Measurements from ENCODE around the gene BTBD17.
"Not testable (repeated sequence)": the region's sequence is repeated elsewhere in the genome, so short reads cannot be mapped to it uniquely, and the experiment has no call there.

Gene BTBD17, protein sequence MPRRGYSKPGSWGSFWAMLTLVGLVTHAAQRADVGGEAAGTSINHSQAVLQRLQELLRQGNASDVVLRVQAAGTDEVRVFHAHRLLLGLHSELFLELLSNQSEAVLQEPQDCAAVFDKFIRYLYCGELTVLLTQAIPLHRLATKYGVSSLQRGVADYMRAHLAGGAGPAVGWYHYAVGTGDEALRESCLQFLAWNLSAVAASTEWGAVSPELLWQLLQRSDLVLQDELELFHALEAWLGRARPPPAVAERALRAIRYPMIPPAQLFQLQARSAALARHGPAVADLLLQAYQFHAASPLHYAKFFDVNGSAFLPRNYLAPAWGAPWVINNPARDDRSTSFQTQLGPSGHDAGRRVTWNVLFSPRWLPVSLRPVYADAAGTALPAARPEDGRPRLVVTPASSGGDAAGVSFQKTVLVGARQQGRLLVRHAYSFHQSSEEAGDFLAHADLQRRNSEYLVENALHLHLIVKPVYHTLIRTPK

DNA sequence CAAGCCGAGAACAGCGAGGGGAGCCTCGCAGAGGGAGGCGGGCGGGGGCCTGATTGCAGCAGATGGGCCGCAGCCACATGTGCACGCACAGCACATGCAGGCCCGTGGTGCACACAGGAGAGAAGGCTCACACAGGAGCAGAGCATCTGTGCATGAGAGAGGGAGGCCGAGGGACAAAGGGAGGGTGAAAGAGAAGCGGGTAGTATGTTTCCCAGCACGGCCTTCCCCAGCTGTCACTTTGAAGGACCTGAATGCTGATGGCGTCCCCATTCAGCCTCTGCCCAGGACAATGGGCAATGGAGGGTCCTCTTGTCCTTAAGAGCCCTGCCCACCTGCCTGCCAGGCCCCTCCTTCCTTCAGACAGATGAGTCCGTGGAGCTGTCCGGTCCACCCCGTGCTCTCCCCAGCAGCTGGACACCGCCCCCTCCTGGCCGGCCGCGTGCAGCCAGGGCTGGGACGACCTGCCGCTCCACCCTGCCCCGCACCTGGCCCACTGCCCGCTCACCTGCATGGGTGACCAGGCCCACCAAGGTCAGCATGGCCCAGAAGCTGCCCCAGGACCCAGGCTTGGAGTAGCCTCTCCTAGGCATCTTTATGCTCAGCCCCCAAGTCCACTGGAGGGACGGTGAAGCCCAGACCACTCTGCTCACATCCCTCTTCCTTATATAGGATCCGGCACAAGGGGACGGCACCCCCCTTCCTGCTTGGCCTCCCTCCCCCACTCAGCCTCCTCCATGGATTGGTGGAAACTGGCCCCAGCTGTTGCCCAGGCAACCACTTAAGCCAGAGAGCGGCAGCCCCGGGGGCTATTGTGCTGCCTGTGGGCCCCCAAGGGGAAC is at the start of gene BTBD17:
Gene BTBD17, minus strand, starts transcription at position 639 of the 839 bp plus-strand sequence. Its CDS starts 49 bp downstream, at position 590.
- DNase-seq (ENCODE audit: low spot score), result no peak

DNA sequence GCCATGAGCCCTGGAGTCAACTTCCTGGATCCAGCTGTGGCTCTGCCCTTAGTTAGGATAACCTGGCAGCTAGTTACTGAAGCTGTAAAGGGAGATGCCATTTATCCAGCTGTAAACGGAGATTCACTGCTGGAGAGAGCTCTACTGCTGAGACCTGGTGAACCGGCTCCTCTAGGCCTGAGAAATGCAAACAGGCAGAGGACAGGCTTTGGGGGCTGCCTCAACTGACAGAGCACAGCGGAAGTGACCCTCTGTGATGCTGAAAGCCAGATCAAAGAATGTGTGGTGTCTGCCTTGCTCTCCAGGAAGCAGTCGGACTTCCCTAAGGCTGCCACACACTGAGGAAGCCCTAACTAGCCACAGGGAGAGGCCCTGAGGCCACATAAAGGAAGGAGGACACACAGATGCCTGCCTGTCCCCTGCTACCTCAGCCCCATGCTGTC is 48.4 kb upstream of the BTBD17 start:
- no peak for DNase-seq (ENCODE audit: low spot score)

DNA sequence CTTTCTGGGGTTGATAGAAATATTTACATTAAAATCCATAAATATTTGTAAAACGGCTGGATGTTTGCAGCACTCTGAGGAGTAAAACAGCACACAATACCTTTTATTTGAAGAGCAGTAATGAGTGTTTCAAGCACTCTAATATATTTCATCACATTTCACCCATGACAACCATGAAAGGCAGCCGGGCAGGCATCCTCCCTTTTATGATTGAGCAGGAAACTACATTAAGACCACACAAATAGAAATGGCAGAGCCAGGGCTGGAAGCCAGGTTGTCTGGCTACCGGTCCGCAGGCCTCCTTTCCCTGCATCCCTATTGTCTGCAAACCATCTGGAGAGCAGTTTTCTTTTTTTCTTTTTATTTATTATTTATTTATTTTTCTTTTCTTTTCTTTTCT is 47.1 kb upstream of the BTBD17 start:
- DNase-seq (ENCODE audit: low spot score), result no peak

DNA sequence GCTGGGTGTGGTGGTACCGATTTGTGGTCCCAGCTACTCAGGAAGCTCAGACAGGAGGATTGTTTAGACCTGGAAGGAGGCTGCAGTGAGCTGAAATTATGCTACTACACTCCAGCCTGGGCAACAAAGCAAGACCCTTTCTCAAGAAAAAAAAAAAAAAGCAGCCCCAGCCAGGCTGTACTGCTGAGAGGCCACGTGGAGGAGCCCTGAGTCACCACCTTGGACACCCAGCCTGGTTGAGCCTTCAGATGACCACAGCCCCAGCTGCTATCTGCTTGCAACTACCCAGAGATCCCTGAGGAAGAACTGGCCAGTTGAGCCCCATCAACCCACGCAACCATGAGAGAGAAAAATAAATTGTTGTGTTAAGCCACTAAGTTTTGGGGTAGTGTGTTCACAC is 46.6 kb upstream of the BTBD17 start:
- DNase-seq (ENCODE audit: low spot score), result peak; percentile 28

- DNase-seq (ENCODE audit: low spot score), result no peak
These were observed 45.7 kb upstream of the BTBD17 start for GRCh38 chr17:74407384-74407783.

DNA sequence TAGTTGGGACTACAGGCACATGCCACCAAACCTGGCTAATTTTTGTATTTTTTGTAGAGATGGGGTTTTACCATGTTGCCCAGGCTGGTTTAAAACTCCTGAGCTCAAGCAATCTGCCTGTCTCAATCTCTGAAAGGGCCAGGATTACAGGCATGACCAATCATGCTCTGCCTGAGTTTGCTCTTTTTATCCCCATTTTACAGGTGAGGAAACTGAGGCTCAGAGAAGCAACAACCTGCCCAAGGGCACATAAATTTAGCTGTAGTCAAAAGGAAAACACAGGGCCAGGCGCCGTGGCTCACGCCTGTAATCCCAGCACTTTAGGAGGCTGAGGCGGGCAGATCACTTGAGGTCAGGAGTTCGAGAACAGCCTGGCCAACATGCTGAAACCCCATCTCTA is 43.6 kb upstream of the BTBD17 start:
- not testable (repeated sequence) for DNase-seq (ENCODE audit: low spot score)

DNA sequence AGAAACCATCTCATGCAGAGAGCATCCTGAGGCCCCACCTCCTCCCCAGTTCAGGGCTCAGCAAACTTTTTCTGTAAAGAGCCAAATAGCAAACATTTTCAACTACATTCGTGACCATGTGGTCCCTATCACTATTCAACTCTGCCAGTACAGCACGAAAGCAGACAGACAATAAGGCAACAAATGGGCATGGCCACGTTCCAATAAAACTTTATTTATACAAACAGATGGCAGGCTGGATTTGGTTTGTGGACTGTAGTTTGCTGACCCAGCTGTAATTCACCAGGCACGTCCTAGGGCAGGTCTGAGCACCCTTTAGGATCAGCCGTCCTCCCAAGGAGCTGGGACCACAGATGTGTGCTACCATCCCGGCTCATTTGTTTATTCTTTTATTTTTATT is 43.1 kb upstream of the BTBD17 start:
- no peak for DNase-seq (ENCODE audit: low spot score)

- no peak for DNase-seq (ENCODE audit: low spot score)
These were observed 42.5 kb upstream of the BTBD17 start for GRCh38 chr17:74404218-74404617.

- DNase-seq (ENCODE audit: low spot score), result no peak
These were observed 42.0 kb upstream of the BTBD17 start for GRCh38 chr17:74403512-74404137.

DNA sequence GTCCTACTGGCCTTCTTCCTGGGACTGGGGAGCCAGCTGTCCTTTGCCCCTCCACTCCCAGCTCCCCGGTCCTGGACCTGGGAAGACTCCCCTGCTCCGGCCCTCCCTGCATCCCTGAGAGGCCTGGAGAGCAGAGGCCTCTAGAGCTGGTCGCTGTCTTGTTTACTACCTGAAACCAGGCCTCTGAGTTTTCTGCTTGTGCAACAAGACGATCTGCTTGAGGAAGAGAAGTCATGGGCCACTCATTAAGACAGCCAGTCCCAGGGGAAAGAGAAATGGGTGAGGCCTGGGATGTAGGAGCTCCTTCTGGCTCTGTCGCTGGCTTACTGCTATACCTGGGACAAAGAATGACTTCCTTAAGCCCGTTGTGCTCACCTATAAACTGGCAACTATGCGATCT is 40.4 kb upstream of the BTBD17 start:
- no peak for DNase-seq (ENCODE audit: low spot score)

- no peak for DNase-seq (ENCODE audit: low spot score)
These were observed 34.9 kb upstream of the BTBD17 start for GRCh38 chr17:74396567-74396966.

DNA sequence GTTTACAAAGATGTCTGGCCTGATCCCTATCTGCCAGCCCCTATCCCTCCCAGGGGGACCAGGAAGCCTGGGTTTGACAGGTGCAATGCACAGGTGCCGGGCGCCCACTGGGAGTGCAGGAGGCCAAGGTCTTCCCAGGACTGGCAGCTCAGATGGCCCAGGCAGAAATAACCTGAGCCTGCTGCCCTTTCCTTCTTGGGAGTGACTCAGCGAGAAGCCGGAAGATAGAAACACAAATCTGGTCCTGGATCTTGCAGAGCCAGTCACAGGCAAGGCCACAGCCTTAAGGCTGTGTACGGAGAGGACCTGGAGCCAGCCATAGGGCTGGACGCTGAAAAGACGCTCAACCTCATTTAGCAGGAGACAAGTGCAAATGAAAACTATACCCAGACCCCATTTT is 33.3 kb upstream of the BTBD17 start:
- no peak for DNase-seq (ENCODE audit: low spot score)

DNA sequence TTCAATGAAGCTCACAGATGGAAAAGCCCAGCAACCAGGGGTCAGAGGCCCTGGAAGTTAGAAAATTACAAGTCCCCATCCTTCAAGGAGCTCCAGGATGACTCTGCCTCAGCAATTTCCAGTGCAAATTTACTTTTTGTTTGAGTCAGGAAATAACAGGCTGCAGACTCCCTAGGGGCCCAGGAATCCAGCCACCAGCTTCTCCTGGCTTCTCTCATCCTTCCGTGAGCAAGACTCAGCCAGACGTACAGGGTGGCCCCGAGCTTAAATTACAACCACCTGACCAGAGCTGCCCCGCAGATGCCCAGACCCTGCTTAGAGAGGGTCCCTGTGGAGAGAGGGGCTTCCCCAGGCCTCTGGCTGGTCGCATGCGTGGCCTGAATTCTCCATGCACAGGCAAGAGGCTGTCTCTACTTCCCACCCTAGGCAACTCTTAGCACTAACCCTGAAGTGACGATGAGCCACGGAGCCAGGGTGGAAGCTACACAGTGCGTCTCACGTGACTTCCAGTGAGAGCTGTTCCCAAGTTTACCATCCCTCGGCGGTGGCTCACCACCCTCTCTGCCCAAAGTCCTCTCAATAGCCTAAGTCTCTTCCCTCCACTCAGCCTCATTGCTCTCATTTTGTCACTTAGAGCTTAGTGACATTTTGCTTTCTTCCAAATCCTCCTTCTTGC is 32.7 kb upstream of the BTBD17 start:
- DNase-seq (ENCODE audit: low spot score), result no peak

- no peak for DNase-seq (ENCODE audit: low spot score)
These were observed 31.8 kb upstream of the BTBD17 start for GRCh38 chr17:74393346-74393942.

- no peak for DNase-seq (ENCODE audit: low spot score)
These were observed 31.2 kb upstream of the BTBD17 start for GRCh38 chr17:74392848-74393247.

DNA sequence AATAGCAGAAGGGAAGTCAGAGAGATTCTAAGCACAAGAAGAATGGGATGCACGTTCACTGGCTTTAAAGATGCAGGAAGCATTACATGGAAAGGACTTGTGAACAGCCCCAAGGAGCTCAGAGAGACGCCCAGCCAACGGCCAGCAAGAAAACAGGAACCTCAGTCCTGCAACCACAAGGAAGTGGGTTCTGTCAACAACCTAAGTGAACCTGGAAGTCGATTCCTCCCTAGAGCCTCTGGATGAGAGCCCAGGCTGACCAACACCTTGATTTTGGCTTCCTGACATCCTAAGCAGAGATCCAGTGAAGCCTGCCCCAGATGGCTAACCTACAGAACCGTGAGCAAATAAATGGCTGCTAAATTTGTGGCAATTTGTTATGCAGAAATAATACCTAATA is 30.1 kb upstream of the BTBD17 start:
- DNase-seq (ENCODE audit: low spot score), result no peak

GRCh38 chr17:74390680-74391653 is 29.3 kb upstream of the BTBD17 start:
- no peak for DNase-seq (ENCODE audit: low spot score)

DNA sequence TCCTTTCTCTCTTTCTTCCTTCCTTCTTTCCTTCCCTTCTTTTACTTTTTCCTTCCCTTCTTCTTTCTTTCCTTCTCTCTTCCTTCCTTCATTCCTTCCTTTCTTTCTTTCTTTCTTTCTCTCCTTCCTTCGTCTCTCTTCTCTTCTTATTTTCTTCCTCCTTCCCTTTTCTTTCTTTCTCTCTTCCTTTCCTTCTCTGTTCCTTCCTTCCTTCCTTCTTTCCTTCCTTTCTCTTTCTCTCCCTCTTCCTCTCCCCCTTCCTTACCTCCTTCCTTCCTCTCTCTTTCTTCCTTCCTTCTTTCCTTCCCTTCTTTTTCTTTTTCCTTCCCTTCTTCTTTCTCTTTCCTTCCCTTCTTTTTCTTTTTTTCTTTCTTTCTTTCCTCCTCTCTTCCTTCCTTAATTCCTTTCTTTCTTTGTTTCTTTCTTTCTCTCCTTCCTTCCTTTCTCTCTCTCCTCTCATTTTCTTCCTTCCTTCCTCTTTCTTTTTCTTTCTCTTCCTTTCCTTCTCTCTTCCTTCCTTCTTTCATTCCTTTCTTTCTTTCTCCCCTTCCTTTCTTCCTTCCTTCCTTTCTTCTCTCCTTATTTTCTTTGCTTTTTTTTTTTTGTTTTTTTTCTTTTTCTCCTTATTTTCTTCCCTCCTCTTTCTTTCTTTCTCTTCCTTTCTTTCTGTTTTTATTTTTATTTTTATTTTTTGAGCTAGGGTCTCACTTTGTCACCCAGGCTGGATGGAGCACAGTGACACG is 28.4 kb upstream of the BTBD17 start:
- no peak for DNase-seq (ENCODE audit: low spot score)

DNA sequence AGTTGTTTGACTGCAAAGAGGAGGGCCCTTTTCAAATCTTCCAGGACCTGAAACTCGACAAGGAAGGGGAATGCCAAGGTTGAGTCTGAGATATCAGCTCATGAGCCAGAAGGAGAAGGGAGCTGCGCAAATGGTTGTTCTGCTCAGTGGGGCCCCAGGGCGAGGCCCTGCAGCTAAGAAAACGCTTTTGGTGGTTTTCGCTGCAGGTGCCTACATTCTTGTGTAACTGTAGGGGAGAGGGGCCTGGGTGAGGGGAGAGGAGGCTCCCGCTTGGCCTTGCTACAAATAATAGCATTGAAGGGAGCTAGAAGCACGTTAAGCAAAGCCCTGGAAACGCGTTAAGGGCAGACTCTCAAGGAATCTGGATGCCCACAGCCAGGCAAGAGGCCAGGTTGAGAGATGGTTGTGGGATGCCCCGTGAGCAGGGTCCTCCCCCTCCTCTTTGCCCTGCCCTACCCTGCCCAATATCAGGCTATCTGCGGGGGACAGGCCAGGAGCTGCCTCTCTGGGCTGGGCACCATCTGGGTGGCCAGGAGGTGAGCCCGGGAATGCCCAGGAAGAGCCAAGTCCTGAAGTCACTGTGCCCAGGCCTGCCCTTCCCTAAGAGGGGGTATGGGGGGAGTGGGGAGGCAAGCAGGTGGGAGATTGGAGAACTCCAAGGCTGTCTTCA is 27.6 kb upstream of the BTBD17 start:
- DNase-seq (ENCODE audit: low spot score), result no peak
